Spleen (tissue), 11 donors: Measurements from ENCODE around the gene TSPAN3. TPM values are rescaled to one million over a fixed set of nuclear protein-coding genes. Genes with fewer than 3 reads are reported as not detected.

ENCODE experiments used
- DNase-seq: peaks from one replicate; pipeline ENCODE4 v3.0.0-alpha.2; 2020
- H3K27ac ChIP-seq, 8 donors: fragments of 200-600 bp; sonication (generic) in 7 of 8; 1 replicate in 4 of 8; 2 replicates in 4 of 8; pipeline versions ENCODE4 v1.5.0 to v1.8.0; 2016 to 2021; ENCODE audit warnings: inconsistent platforms in 4 of 8, mild to moderate bottlenecking in 4 of 8, moderate library complexity in 1 of 8
- H3K27me3 ChIP-seq, 7 donors: fragments of 200-600 bp; sonication (generic) in 6 of 7; replicated peaks in 1 of 7; 1 replicate in 4 of 7; 2 replicates in 3 of 7; pipeline versions ENCODE4 v1.5.0 to v1.8.0; 2016 to 2021; ENCODE audit warnings: inconsistent platforms in 3 of 7, mild to moderate bottlenecking in 1 of 7
- H3K36me3 ChIP-seq, 6 donors: fragments of 200-600 bp; sonication (generic) in 5 of 6; 1 replicate in 4 of 6; 2 replicates in 2 of 6; pipeline versions ENCODE4 v1.5.0 to v1.8.0; 2016 to 2021; ENCODE audit warnings: inconsistent platforms in 2 of 6
- H3K4me1 ChIP-seq, 6 donors: fragments of 200-600 bp; sonication (generic) in 5 of 6; 1 replicate in 3 of 6; 2 replicates in 3 of 6; pipeline versions ENCODE4 v1.5.0 to v1.8.0; 2016 to 2021; ENCODE audit warnings: inconsistent platforms in 3 of 6
- H3K4me3 ChIP-seq, 8 donors: fragments of 200-600 bp; sonication (generic) in 7 of 8; 1 replicate in 4 of 8; 2 replicates in 4 of 8; pipeline versions ENCODE4 v1.5.0 to v1.8.0; 2016 to 2021; ENCODE audit warnings: inconsistent platforms in 4 of 8, mild to moderate bottlenecking in 4 of 8, moderate library complexity in 2 of 8
- H3K9me3 ChIP-seq, 8 donors: fragments of 200-600 bp; sonication (generic) in 7 of 8; 1 replicate in 4 of 8; 2 replicates in 4 of 8; pipeline versions ENCODE4 v1.5.0 to v1.8.0; 2016 to 2021; ENCODE audit warnings: inconsistent platforms in 4 of 8
- CTCF ChIP-seq, 11 experiments: fragments of 200-600 bp in 7 of 11; fragments of 450-650 bp in 4 of 11; sonication (generic) in 4 of 11; IDR thresholded peaks in 8 of 11; conservative IDR thresholded peaks in 3 of 11; 1 replicate in 7 of 11; 2 replicates in 4 of 11; pipeline versions ENCODE4 v1.4.0 to v1.8.0; 2016 to 2021; ENCODE audit warnings: antibody characterized with exemption in 11 of 11, inconsistent platforms in 4 of 11, mild to moderate bottlenecking in 1 of 11
- POLR2A ChIP-seq, 3 donors: fragments of 450-650 bp; IDR thresholded peaks; one replicate each; pipeline ENCODE4 v1.5.1; 2017; ENCODE audit warnings: antibody characterized with exemption in 3 of 3, mild to moderate bottlenecking in 1 of 3
- POLR2AphosphoS5 ChIP-seq, 3 donors: sonication (generic); formaldehyde crosslinking; IDR thresholded peaks; one replicate each; pipeline ENCODE4 v1.5.1; 2017; ENCODE audit warnings: antibody characterized with exemption in 3 of 3
- WGBS, 5 donors: extraction: QIAGEN DNeasy Blood & Tissue Kit in 3 of 5; methylation state at CpG; one replicate each; pipeline versions ENCODE4 v1.1.5 to v1.1.7; 2013 to 2018; 5-methylcytosine and 5-hydroxymethylcytosine counted together
- intact Hi-C: fragments of 100-400 bp; cut with DNase I; formaldehyde crosslinking; loops from one replicate; pipeline ENCODE4 v1.15.0; 2023; ENCODE audit warnings: low total_unique reads
- polyA plus RNA-seq, 3 donors: library from polyadenylated mRNA; stranded (reverse); fragments of 200-250 nt; gene quantifications; one replicate each; pipeline ENCODE4 v1.2.1, GENCODE V29; 2013
- total RNA-seq, 7 donors: library from RNA; depleted of rRNA in 3 of 7; stranded (reverse); fragments of >200 nt in 3 of 7; fragmentation: NEBNext Ultra II Directional in 4 of 7; extraction: Animal tissue kit (Norgen Biotek cat#: 25700) in 4 of 7; gene quantifications; one replicate each; pipeline versions ENCODE4 v1.1.0 to v1.2.1, GENCODE V29; 2016 to 2021
- donor health status: healthy with polysubstance abuse.
- donor health status: DM: no; HTN: no; CAD: no; lungs with moderate emphysema.
- donor health status: DM: no; HTN: no; CAD: no.
- donor health status: Bipolar disorder and iron deficiency.
- donor health status: healthy.
- donor health status: DM: no; HTN: no; CAD: no.
- donor health status: DM: yes; HTN: yes; CAD: no.

The TSPAN3 gene
- total and polyA plus RNA-seq, 10 donors: 98.5 to 276 (median 141) TPM

GRCh38 chr15:77098572-77098971 lies 27.7 kb upstream of the TSPAN3 start:
- TF ChIP-seq POLR2AphosphoS5 (IDR thresholded peaks at IDR 0.05) (no peak), CTCF (IDR thresholded peaks at IDR 0.05 in 8 of 11, conservative IDR thresholded peaks at IDR 0.05 in 3 of 11) (no peak), POLR2A (IDR thresholded peaks at IDR 0.05) (no peak)
- Histone ChIP-seq H3K27me3 (no peaks in the 10 kb centered on the region), H3K27ac (no peak overlapping the region), H3K4me3 (no peak overlapping the region), H3K9me3 (no peaks in the 10 kb centered on the region), H3K36me3 (no peaks in the 10 kb centered on the region), H3K4me1 (peaks cover 0 to 5% (median 0%) of the 10 kb centered on the region in 6 donors)
- WGBS, 5 donors: 92 to 100% (median 95%) methylated on average over 4 of the region's 4 CpGs
- intact Hi-C loops: no loop called here
- DNase-seq: no peak

- intact Hi-C loops: no loop called here
- TF ChIP-seq CTCF (IDR thresholded peaks at IDR 0.05 in 8 of 11, conservative IDR thresholded peaks at IDR 0.05 in 3 of 11): no peak
- 97 to 100% (median 100%) methylated on average over 1 to 5 of the region's 5 CpGs for WGBS, 5 donors
- Histone ChIP-seq H3K9me3 (no peaks in the 10 kb centered on the region), H3K36me3 (no peaks in the 10 kb centered on the region), H3K4me1 (peaks cover 0 to 5% (median 0%) of the 10 kb centered on the region in 6 donors), H3K27ac (no peak overlapping the region), H3K27me3 (no peaks in the 10 kb centered on the region), H3K4me3 (no peak overlapping the region)
- DNase-seq: no peak
Measured at GRCh38 chr15:77097921-77098320, 27.0 kb upstream of the TSPAN3 start.

DNA sequence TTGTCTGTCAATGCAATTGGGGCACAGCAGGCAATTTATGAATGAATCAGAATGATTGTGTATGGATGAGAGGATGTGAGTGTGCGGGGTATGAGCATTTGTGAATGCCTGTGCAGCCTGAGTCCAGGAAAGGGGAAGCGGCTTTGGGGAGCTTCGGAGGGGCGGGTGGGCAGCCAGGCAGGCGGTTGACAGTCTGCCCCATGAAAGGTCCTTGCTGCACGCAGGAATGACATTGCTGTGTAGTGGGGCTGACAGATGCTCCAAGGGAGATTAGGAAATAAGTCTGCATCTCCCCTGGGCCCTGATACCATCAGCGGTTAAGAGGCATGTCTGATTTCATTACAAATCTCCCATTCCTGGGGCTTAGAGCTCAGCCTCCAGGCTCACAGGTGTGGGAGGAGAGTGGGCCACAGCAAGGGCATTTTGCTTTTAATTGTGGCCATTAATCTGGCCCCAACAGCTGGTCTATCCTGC lies 26.4 kb upstream of the TSPAN3 start:
- peaks cover 0 to 5% (median 0%) of the 10 kb centered on the region in 6 donors for H3K4me1 ChIP-seq
- H3K4me3 ChIP-seq: no peak overlapping the region
- TF ChIP-seq POLR2AphosphoS5 (IDR thresholded peaks at IDR 0.05): no peak
- TF ChIP-seq POLR2A (IDR thresholded peaks at IDR 0.05): no peak
- TF ChIP-seq CTCF (IDR thresholded peaks at IDR 0.05 in 8 of 11, conservative IDR thresholded peaks at IDR 0.05 in 3 of 11): no peak
- no peaks in the 10 kb centered on the region for H3K36me3 ChIP-seq
- H3K9me3 ChIP-seq: no peaks in the 10 kb centered on the region
- H3K27ac ChIP-seq: no peak overlapping the region
- H3K27me3 ChIP-seq: no peaks in the 10 kb centered on the region
- intact Hi-C loops: no loop called here
- DNase-seq: no peak
- 48 to 80% (median 71%) methylated on average over 7 of the region's 7 CpGs for WGBS, 5 donors

GRCh38 chr15:77096541-77096940 lies 25.6 kb upstream of the TSPAN3 start:
- TF ChIP-seq CTCF (IDR thresholded peaks at IDR 0.05 in 8 of 11, conservative IDR thresholded peaks at IDR 0.05 in 3 of 11) (no peak), POLR2AphosphoS5 (IDR thresholded peaks at IDR 0.05) (no peak), POLR2A (IDR thresholded peaks at IDR 0.05) (no peak)
- intact Hi-C loops: no loop called here
- WGBS, 5 donors: 85 to 94% (median 87%) methylated on average over 6 to 7 of the region's 7 CpGs
- H3K4me1 ChIP-seq: peaks cover 0 to 5% (median 0%) of the 10 kb centered on the region in 6 donors
- H3K9me3 ChIP-seq: no peaks in the 10 kb centered on the region
- DNase-seq: no peak
- no peaks in the 10 kb centered on the region for H3K36me3 ChIP-seq
- H3K4me3 ChIP-seq: no peak overlapping the region
- no peak overlapping the region for H3K27ac ChIP-seq
- no peaks in the 10 kb centered on the region for H3K27me3 ChIP-seq
